Activated T-cell treated with anti-CD3 and anti-CD28 coated beads for 48 hours (primary cell): ENCODE measurements around the gene EPHB2.

Experiments
- DNase-seq: peaks from one replicate; pipeline ENCODE4 v3.0.0-alpha.2; 2020; ENCODE audit warnings: low read depth

Gene EPHB2

GRCh38 chr1:22751124-22751531, 40.5 kb downstream of the EPHB2 start:
- no peak for DNase-seq

GRCh38 chr1:22752339-22752738, 41.7 kb downstream of the EPHB2 start:
- no peak for DNase-seq

- DNase-seq: no peak
Measured at GRCh38 chr1:22753481-22753971, 42.9 kb downstream of the EPHB2 start.

- DNase-seq: no peak
Measured at GRCh38 chr1:22754106-22754768, 43.6 kb downstream of the EPHB2 start.

GRCh38 chr1:22754824-22755223, 44.2 kb downstream of the EPHB2 start:
- DNase-seq: no peak

- DNase-seq: no peak
Measured at GRCh38 chr1:22755641-22756040, 45.0 kb downstream of the EPHB2 start.

GRCh38 chr1:22756125-22756735, 45.6 kb downstream of the EPHB2 start:
- DNase-seq: no peak

GRCh38 chr1:22760455-22760854, 49.8 kb downstream of the EPHB2 start:
- no peak for DNase-seq

- DNase-seq: no peak
Measured at GRCh38 chr1:22761101-22761500, 50.5 kb downstream of the EPHB2 start.

GRCh38 chr1:22761821-22762220, 51.2 kb downstream of the EPHB2 start:
- DNase-seq: no peak

- no peak for DNase-seq
Measured at GRCh38 chr1:22763487-22764200, 53.0 kb downstream of the EPHB2 start.

GRCh38 chr1:22767852-22768251, 57.2 kb downstream of the EPHB2 start:
- DNase-seq: no peak

- no peak for DNase-seq
Measured at GRCh38 chr1:22769932-22770331, 59.3 kb downstream of the EPHB2 start.

GRCh38 chr1:22772014-22772413, 61.4 kb downstream of the EPHB2 start:
- DNase-seq: no peak

- no peak for DNase-seq
Measured at GRCh38 chr1:22773981-22774832, 63.6 kb downstream of the EPHB2 start.

- no peak for DNase-seq
Measured at GRCh38 chr1:22774833-22775182, 64.2 kb downstream of the EPHB2 start.

GRCh38 chr1:22775478-22775877, 64.8 kb downstream of the EPHB2 start:
- no peak for DNase-seq

- DNase-seq: no peak
Measured at GRCh38 chr1:22776035-22776613, 65.5 kb downstream of the EPHB2 start.

GRCh38 chr1:22777388-22778057, 66.9 kb downstream of the EPHB2 start:
- no peak for DNase-seq

- no peak for DNase-seq
Measured at GRCh38 chr1:22778408-22778807, 67.8 kb downstream of the EPHB2 start.

- no peak for DNase-seq
Measured at GRCh38 chr1:22778862-22779520, 68.4 kb downstream of the EPHB2 start.
